Stomach (tissue), 9 donors: ENCODE data around the gene MRC1. TPM values are rescaled to one million over a fixed set of nuclear protein-coding genes. Genes with fewer than 3 reads are reported as not detected.

Experiments used
- DNase-seq, 2 donors: peaks; one replicate each; pipeline versions ENCODE4 v3.0.0 to v3.0.0-alpha.2; 2013 to 2019
- H3K27ac ChIP-seq, 5 donors: fragments of 200-600 bp in 4 of 5; sonication (generic) in 4 of 5; one replicate each; pipeline ENCODE4 v1.5.1; 2013 to 2019; ENCODE audit warnings: mild to moderate bottlenecking in 1 of 5, moderate library complexity in 1 of 5
- H3K27me3 ChIP-seq, 3 donors: fragments of 200-600 bp; sonication (generic); one replicate each; pipeline ENCODE4 v1.5.1; 2017 to 2019; ENCODE audit warnings: mixed run types in 1 of 3
- H3K36me3 ChIP-seq, 4 donors: fragments of 200-600 bp; sonication (generic); 1 replicate in 3 of 4; 2 replicates in 1 of 4; pipeline ENCODE4 v1.5.1; 2016 to 2019
- H3K4me1 ChIP-seq, 4 donors: fragments of 200-600 bp; sonication (generic); one replicate each; pipeline ENCODE4 v1.5.1; 2016 to 2019
- H3K4me3 ChIP-seq, 4 donors: fragments of 200-600 bp; sonication (generic) in 3 of 4; one replicate each; pipeline ENCODE4 v1.5.1; 2016 to 2019; ENCODE audit warnings: mild to moderate bottlenecking in 1 of 4
- H3K9me3 ChIP-seq, 4 donors: fragments of 200-600 bp; sonication (generic); one replicate each; pipeline ENCODE4 v1.5.1; 2016 to 2019
- EP300 ChIP-seq: sonication (generic); formaldehyde crosslinking; IDR thresholded peaks from one replicate; pipeline ENCODE4 v1.6.1; 2017; ENCODE audit warnings: antibody characterized with exemption
- POLR2A ChIP-seq, 4 donors: fragments of 450-650 bp; IDR thresholded peaks; one replicate each; pipeline ENCODE4 v1.6.1; 2016; ENCODE audit warnings: antibody characterized with exemption in 4 of 4, control low read depth in 2 of 4, mild to moderate bottlenecking in 1 of 4, moderate library complexity in 1 of 4
- POLR2AphosphoS5 ChIP-seq, 3 donors: sonication (generic); formaldehyde crosslinking; IDR thresholded peaks; one replicate each; pipeline ENCODE4 v1.6.1; 2016; ENCODE audit warnings: antibody characterized with exemption in 3 of 3
- WGBS, 5 donors: extraction: QIAGEN DNeasy Blood & Tissue Kit in 3 of 5; methylation state at CpG; one replicate each; pipeline versions ENCODE4 v1.1.5 to v1.1.7; 2013 to 2018; 5-methylcytosine and 5-hydroxymethylcytosine counted together
- intact Hi-C: fragments of 100-400 bp; cut with DNase I; formaldehyde crosslinking; loops from one replicate; pipeline ENCODE4 v1.15.1; 2023; ENCODE audit warnings: low total_unique reads
- polyA plus RNA-seq, 3 donors: library from polyadenylated mRNA; stranded (reverse); fragments of 200-250 nt; gene quantifications; one replicate each; pipeline ENCODE4 v1.2.3, GENCODE V29; 2013
- total RNA-seq, 5 donors: library from RNA; depleted of rRNA; stranded (reverse); fragments of >200 nt; gene quantifications; one replicate each; pipeline versions ENCODE4 v1.1.0 to v1.2.3, GENCODE V29; 2014 to 2016
- TF ChIP-seq, protein P1 (sequence below), 7 experiments: fragments of 450-650 bp in 4 of 7; fragments of 200-600 bp in 3 of 7; sonication (generic) in 3 of 7; IDR thresholded peaks; one replicate each; pipeline ENCODE4 v1.5.1; 2016 to 2019; ENCODE audit warnings: antibody characterized with exemption in 7 of 7, control low read depth in 2 of 7, mild to moderate bottlenecking in 1 of 7
- donor health status: healthy with polysubstance abuse.
- donor health status: Bipolar disorder and iron deficiency.
- donor health status: healthy.

Gene MRC1
- total and polyA plus RNA-seq, 8 donors = 1.9 to 50.3 (median 7.5) TPM

- TF ChIP-seq, protein P1, sequence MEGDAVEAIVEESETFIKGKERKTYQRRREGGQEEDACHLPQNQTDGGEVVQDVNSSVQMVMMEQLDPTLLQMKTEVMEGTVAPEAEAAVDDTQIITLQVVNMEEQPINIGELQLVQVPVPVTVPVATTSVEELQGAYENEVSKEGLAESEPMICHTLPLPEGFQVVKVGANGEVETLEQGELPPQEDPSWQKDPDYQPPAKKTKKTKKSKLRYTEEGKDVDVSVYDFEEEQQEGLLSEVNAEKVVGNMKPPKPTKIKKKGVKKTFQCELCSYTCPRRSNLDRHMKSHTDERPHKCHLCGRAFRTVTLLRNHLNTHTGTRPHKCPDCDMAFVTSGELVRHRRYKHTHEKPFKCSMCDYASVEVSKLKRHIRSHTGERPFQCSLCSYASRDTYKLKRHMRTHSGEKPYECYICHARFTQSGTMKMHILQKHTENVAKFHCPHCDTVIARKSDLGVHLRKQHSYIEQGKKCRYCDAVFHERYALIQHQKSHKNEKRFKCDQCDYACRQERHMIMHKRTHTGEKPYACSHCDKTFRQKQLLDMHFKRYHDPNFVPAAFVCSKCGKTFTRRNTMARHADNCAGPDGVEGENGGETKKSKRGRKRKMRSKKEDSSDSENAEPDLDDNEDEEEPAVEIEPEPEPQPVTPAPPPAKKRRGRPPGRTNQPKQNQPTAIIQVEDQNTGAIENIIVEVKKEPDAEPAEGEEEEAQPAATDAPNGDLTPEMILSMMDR (IDR thresholded peaks at IDR 0.05) = no peak
- TF ChIP-seq POLR2AphosphoS5 (IDR thresholded peaks at IDR 0.05) (no peak), POLR2A (IDR thresholded peaks at IDR 0.05) (no peak), EP300 (no peak)
- Histone ChIP-seq H3K36me3 (no peaks in the 10 kb centered on the region), H3K4me3 (no peak overlapping the region), H3K9me3 (no peaks in the 10 kb centered on the region), H3K27ac (peak overlapping the region in 1 of 5 donors; percentile 12), H3K27me3 (no peaks in the 10 kb centered on the region), H3K4me1 (no peaks in the 10 kb centered on the region)
- 82 to 83% (median 82%) methylated on average over 2 of the region's 2 CpGs for WGBS, 5 donors
- no peak for DNase-seq
- intact Hi-C loops = no loop called here
Measured at GRCh38 chr10:17904564-17904963, 95.4 kb downstream of the MRC1 start.

DNA sequence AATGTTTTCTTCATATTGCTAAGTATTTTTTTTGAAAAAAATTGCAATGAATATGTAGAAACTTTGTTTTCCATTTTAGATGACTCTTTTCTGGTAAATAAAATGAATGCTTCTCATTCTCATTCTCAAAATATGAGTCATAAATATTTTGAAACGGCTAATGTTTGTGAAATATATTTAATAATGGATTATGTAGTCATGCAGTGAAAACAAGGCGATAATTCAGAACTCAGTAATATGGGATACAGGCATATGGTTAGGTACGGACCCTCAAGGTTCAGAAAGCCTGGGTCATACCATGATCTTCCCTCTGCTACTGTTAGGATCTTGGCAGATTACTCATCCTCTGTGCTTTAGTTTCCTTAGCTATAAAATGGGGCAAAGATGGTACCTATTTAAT, 96.3 kb downstream of the MRC1 start:
- TF ChIP-seq POLR2A (IDR thresholded peaks at IDR 0.05) = no peak
- TF ChIP-seq, protein P1 (IDR thresholded peaks at IDR 0.05) = no peak
- TF ChIP-seq POLR2AphosphoS5 (IDR thresholded peaks at IDR 0.05) = no peak
- TF ChIP-seq EP300 = no peak
- H3K4me1 ChIP-seq = no peaks in the 10 kb centered on the region
- H3K36me3 ChIP-seq = no peaks in the 10 kb centered on the region
- 68 to 77% (median 74%) methylated on average over 3 of the region's 3 CpGs for whole genome bisulfite sequencing, 5 donors
- no peaks in the 10 kb centered on the region for H3K9me3 ChIP-seq
- H3K27me3 ChIP-seq = no peaks in the 10 kb centered on the region
- no peak for DNase-seq
- H3K4me3 ChIP-seq = no peak overlapping the region
- intact Hi-C loops = no loop called here
- no peak overlapping the region for H3K27ac ChIP-seq

DNA sequence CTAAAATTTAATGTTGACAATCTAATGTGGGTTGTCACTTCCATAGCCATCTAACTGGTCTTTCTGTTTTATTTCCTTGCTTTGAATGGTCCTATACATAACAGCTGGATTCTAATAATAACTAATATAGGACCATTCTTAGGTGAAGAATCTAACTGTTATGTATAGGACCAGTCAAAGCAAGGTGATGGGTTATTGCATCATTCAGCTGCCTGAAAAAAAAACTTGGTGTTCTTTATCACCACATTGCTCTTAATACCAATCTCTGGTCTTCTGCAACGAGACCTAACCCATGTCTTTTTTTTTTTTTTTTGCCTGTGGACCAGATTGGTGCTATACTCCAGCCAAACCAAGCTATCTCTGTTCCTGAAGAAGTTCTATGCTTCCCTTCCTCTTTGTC, 96.9 kb downstream of the MRC1 start:
- no peaks in the 10 kb centered on the region for H3K36me3 ChIP-seq
- no peaks in the 10 kb centered on the region for H3K4me1 ChIP-seq
- H3K4me3 ChIP-seq = no peak overlapping the region
- H3K27me3 ChIP-seq = no peaks in the 10 kb centered on the region
- 35 to 60% (median 52%) methylated on average over 1 of the region's 1 CpG for WGBS, 5 donors
- no peak for DNase-seq
- no peak overlapping the region for H3K27ac ChIP-seq
- no peak for TF ChIP-seq POLR2AphosphoS5 (IDR thresholded peaks at IDR 0.05)
- TF ChIP-seq, protein P1 (IDR thresholded peaks at IDR 0.05) = no peak
- no peak for TF ChIP-seq POLR2A (IDR thresholded peaks at IDR 0.05)
- TF ChIP-seq EP300 = no peak
- intact Hi-C loops = no loop called here
- no peaks in the 10 kb centered on the region for H3K9me3 ChIP-seq

DNA sequence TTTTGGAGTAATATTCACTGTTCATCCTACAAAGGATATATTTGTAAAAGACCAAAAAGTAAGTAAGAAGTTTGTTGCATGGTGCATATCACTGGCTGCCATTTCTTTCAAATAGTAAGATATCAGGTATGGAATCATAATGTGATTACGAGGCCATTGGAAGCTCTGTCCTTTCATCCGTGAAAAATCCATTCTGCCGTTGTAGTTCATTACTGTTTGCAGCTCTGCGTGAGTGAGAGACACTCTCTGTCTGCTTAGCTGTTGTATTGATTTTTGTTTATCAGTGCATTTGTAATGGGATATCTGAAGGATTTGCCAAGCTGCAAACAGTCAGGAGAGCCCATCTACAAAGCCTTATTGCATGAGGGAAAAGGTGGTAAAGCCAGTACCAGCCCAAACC, 98.5 kb downstream of the MRC1 start:
- intact Hi-C loops = no loop called here
- Histone ChIP-seq H3K9me3 (no peaks in the 10 kb centered on the region), H3K4me3 (no peak overlapping the region), H3K4me1 (peaks cover 0 to 4% (median 0%) of the 10 kb centered on the region in 4 donors), H3K36me3 (no peaks in the 10 kb centered on the region), H3K27me3 (no peaks in the 10 kb centered on the region), H3K27ac (no peak overlapping the region)
- DNase-seq = no peak
- TF ChIP-seq, protein P1 (IDR thresholded peaks at IDR 0.05) = no peak
- no peak for TF ChIP-seq EP300
- 30 to 72% (median 58%) methylated on average over 4 of the region's 4 CpGs for WGBS, 5 donors
